Natural killer cell (primary cell): ENCODE results near the gene ADGB. TPM values are rescaled to one million over a fixed set of nuclear protein-coding genes. Genes with fewer than 3 reads are reported as not detected.
A peak's percentile ranks its signal among the peaks of the same experiment; 100 is the strongest.

Source experiments
- ATAC-seq, 3 donors: fragments of 150-1000 bp in 2 of 3; fragments of 200-7000 bp in 1 of 3; cut with Tn5 transposase; 1 replicate in 1 of 3; 2 replicates in 2 of 3; pipeline ENCODE4 v1.10.0; 2021; ENCODE audit warnings: mild to moderate bottlenecking in 2 of 3, moderate library complexity in 2 of 3
- DNase-seq, 2 donors: peaks; one replicate each; pipeline versions ENCODE4 v3.0.0 to v3.0.0-alpha.2; 2013 to 2021; ENCODE audit warnings: mixed read lengths in 1 of 2
- H3K27ac ChIP-seq: one replicate; pipeline ENCODE4 v1.5.1; 2013; ENCODE audit warnings: mild to moderate bottlenecking, low read length
- H3K27me3 ChIP-seq: one replicate; pipeline ENCODE4 v1.6.1; 2013; ENCODE audit warnings: low read length; ENCODE audit not compliant: control insufficient read depth, insufficient read depth
- H3K36me3 ChIP-seq: one replicate; pipeline ENCODE4 v1.6.1; 2013; ENCODE audit warnings: low read length; ENCODE audit not compliant: control insufficient read depth, insufficient read depth
- H3K4me1 ChIP-seq: one replicate; pipeline ENCODE4 v1.6.1; 2013; ENCODE audit warnings: low read length; ENCODE audit not compliant: control insufficient read depth, insufficient read depth
- H3K4me3 ChIP-seq: one replicate; pipeline ENCODE4 v1.5.1; 2013; ENCODE audit warnings: low read length
- H3K9me3 ChIP-seq: one replicate; pipeline ENCODE4 v1.6.1; 2013; ENCODE audit warnings: low read length; ENCODE audit not compliant: control insufficient read depth, insufficient read depth
- H3K27ac Mint-ChIP-seq, 2 donors: one replicate each; pipeline ENCODE4 v1.8.0; 2022; ENCODE audit warnings: mild to moderate bottlenecking in 2 of 2, mixed read lengths in 2 of 2, moderate library complexity in 1 of 2
- H3K27me3 Mint-ChIP-seq, 2 donors: one replicate each; pipeline ENCODE4 v1.8.0; 2022; ENCODE audit warnings: low read depth in 2 of 2, mixed read lengths in 2 of 2
- H3K36me3 Mint-ChIP-seq: one replicate; pipeline ENCODE4 v1.8.0; 2022; ENCODE audit warnings: mixed read lengths
- H3K4me1 Mint-ChIP-seq, 2 donors: one replicate each; pipeline ENCODE4 v1.8.0; 2022; ENCODE audit warnings: mixed read lengths in 2 of 2
- H3K4me3 Mint-ChIP-seq: one replicate; pipeline ENCODE4 v1.8.0; 2022; ENCODE audit warnings: mild to moderate bottlenecking, moderate library complexity, mixed read lengths
- H3K9me3 Mint-ChIP-seq, 2 donors: one replicate each; pipeline ENCODE4 v1.8.0; 2022; ENCODE audit warnings: mixed read lengths in 2 of 2
- WGBS: methylation state at CpG from one replicate; pipeline ENCODE4 v1.1.7; 2013; ENCODE audit warnings: missing lambda C conversion rate; ENCODE audit not compliant: insufficient coverage; 5-methylcytosine and 5-hydroxymethylcytosine counted together
- intact Hi-C: fragments of 100-400 bp; cut with micrococcal nuclease; formaldehyde crosslinking; loops from one replicate; pipeline ENCODE4 v1.14.2; 2022
- total RNA-seq, 4 donors: library from RNA; stranded (reverse); fragments of 120-200 nt in 1 of 4; gene quantifications; one replicate each; pipeline versions ENCODE4 v1.2.3 to v1.2.4, GENCODE V29; 2013 to 2022
- TF ChIP-seq, protein P1 (sequence below): fragments of 200-600 bp; IDR thresholded peaks from one replicate; pipeline ENCODE4 v1.8.0; 2022; ENCODE audit warnings: antibody characterized with exemption

Gene ADGB
- total RNA-seq, 3 donors from 2014 or later (not counting 1 experiment from before 2014, with no cell fraction given) = not detected

DNA sequence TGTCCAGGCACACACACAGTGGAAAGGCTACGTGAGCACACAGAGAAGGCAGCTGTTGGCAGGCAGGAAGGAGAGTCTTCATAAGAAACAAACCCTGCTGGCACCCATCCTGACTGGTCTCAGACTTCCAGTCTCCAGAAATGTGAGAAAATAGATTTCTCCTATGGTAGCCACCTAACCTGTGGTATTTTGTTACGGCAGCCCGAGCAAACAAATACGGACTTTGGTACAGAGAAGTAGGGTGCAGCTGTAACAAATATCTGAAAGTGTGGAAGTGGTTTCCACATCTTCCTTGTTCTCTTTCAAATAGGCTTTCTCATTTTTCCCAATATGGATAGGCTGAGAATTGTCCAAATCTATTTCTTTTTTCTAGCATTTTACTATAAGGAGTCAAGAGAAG, 94.6 kb downstream of the ADGB start:
- H3K36me3 ChIP-seq = no peaks in the 10 kb centered on the region
- DNase-seq (no peak), ATAC-seq (no peak)
- Mint-ChIP-seq H3K36me3 (no peaks in the 10 kb centered on the region), H3K9me3 (no peaks in the 10 kb centered on the region), H3K27me3 (no peaks in the 10 kb centered on the region), H3K4me3 (no peak overlapping the region), H3K27ac (no peak overlapping the region), H3K4me1 (no peaks in the 10 kb centered on the region)
- no peaks in the 10 kb centered on the region for H3K9me3 ChIP-seq
- TF ChIP-seq, protein P1, sequence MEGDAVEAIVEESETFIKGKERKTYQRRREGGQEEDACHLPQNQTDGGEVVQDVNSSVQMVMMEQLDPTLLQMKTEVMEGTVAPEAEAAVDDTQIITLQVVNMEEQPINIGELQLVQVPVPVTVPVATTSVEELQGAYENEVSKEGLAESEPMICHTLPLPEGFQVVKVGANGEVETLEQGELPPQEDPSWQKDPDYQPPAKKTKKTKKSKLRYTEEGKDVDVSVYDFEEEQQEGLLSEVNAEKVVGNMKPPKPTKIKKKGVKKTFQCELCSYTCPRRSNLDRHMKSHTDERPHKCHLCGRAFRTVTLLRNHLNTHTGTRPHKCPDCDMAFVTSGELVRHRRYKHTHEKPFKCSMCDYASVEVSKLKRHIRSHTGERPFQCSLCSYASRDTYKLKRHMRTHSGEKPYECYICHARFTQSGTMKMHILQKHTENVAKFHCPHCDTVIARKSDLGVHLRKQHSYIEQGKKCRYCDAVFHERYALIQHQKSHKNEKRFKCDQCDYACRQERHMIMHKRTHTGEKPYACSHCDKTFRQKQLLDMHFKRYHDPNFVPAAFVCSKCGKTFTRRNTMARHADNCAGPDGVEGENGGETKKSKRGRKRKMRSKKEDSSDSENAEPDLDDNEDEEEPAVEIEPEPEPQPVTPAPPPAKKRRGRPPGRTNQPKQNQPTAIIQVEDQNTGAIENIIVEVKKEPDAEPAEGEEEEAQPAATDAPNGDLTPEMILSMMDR = no peak
- no peak overlapping the region for H3K4me3 ChIP-seq
- intact Hi-C loops = no loop called here
- 87% methylated on average over 3 of the region's 4 CpGs for WGBS
- no peak overlapping the region for H3K27ac ChIP-seq
- H3K27me3 ChIP-seq = no peaks in the 10 kb centered on the region
- H3K4me1 ChIP-seq = no peaks in the 10 kb centered on the region

DNA sequence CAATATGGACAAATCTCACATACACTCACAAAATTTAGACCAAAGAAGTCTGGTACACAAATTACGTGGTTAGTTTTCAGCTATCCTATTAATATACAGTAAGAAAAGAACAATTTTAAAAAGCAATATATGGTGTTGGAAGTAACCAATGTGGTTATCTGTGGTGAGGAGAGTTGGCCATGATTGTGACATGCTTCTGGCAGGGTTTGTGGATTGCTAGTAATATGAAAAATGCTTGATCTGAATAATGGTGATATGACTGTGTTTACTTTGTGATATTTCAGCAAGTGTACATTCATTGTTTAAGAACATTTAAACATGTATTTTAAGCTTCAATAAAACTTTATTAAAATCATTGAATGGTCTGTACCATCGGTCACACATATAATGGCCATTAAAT, 99.1 kb downstream of the ADGB start:
- H3K36me3 ChIP-seq = no peaks in the 10 kb centered on the region
- intact Hi-C loops = no loop called here
- no CpG with 5 or more reads among the region's 2 CpGs for WGBS
- no peaks in the 10 kb centered on the region for H3K36me3 Mint-ChIP-seq
- no peaks in the 10 kb centered on the region for H3K9me3 Mint-ChIP-seq
- no peaks in the 10 kb centered on the region for H3K4me1 Mint-ChIP-seq
- H3K4me3 Mint-ChIP-seq = no peak overlapping the region
- ATAC-seq (no peak), DNase-seq (no peak)
- no peaks in the 10 kb centered on the region for H3K4me1 ChIP-seq
- H3K27me3 ChIP-seq = no peaks in the 10 kb centered on the region
- TF ChIP-seq, protein P1 = no peak
- H3K27me3 Mint-ChIP-seq = no peaks in the 10 kb centered on the region
- H3K27ac Mint-ChIP-seq = no peak overlapping the region
- no peak overlapping the region for H3K4me3 ChIP-seq
- no peak overlapping the region for H3K27ac ChIP-seq
- H3K9me3 ChIP-seq = no peaks in the 10 kb centered on the region

DNA sequence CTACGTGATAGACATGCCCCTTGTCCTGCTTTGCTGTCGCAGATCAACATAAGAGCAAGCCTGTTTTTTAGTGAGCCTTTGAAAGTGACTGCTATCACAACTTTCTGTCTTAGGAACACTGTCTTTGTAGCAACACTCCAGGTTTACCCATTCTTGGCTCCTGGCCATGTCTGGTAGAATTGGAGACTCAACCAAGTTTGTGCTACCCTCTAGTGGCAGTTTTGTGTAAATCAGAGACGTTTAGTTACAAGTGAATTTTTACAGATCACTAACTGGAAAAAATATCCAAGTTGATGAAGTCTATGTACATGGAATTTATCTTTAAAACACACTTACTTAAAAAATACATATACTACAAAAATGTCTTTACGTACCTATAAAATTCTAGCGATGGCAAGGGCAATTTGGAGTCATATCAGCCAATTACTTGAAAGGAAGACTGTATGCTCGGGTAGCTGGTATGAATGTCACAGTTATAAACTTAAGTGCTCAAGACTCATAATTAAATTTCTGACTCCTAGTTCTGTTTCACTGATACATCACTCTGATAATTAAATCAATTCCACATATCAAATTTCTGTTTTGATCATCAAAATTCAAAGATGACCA, 101.4 kb downstream of the ADGB start:
- Mint-ChIP-seq H3K9me3 (peaks cover 0 to 2% of the 10 kb centered on the region in 2 donors), H3K36me3 (no peaks in the 10 kb centered on the region), H3K27me3 (no peaks in the 10 kb centered on the region), H3K4me3 (no peak overlapping the region), H3K27ac (no peak overlapping the region), H3K4me1 (no peaks in the 10 kb centered on the region)
- 50% methylated on average over 4 of the region's 6 CpGs for WGBS
- Histone ChIP-seq H3K36me3 (no peaks in the 10 kb centered on the region), H3K27me3 (no peaks in the 10 kb centered on the region), H3K4me3 (no peak overlapping the region), H3K9me3 (no peaks in the 10 kb centered on the region), H3K4me1 (no peaks in the 10 kb centered on the region), H3K27ac (no peak overlapping the region)
- TF ChIP-seq, protein P1 = peak; percentile 37
- peak in 1 of 2 donors; percentile 68 for DNase-seq
- intact Hi-C loops = loop anchor here (10.0 kb wide), 1 partner anchor 775 kb away; no protein-coding TSS in a partner anchor
- no peak for ATAC-seq

DNA sequence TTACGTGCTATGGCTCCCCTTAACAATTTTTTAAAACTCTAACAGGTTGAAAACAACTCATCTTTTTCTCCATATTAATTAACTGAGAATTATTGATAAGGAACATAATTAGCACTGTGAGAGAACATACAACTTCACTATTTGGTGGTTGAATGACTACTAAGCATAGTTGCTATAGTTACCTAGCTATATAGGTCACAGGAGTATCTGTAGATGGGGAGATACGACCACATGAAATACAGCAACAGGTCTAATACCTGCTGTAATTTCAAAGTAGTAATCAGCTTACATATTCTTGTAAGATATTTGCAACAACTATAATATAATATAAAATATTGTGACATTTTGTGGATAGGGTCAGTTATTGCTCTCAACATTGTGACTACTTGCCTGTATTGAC, 102.9 kb downstream of the ADGB start:
- TF ChIP-seq, protein P1 = no peak
- no peaks in the 10 kb centered on the region for H3K4me1 Mint-ChIP-seq
- Histone ChIP-seq H3K27me3 (no peaks in the 10 kb centered on the region), H3K4me1 (no peaks in the 10 kb centered on the region), H3K27ac (no peak overlapping the region), H3K9me3 (no peaks in the 10 kb centered on the region), H3K4me3 (no peak overlapping the region), H3K36me3 (no peaks in the 10 kb centered on the region)
- ATAC-seq (no peak), DNase-seq (no peak)
- H3K27me3 Mint-ChIP-seq = no peaks in the 10 kb centered on the region
- 89% methylated on average over 1 of the region's 2 CpGs for WGBS
- H3K9me3 Mint-ChIP-seq = peaks cover 0 to 2% of the 10 kb centered on the region in 2 donors
- no peaks in the 10 kb centered on the region for H3K36me3 Mint-ChIP-seq
- no peak overlapping the region for H3K27ac Mint-ChIP-seq
- H3K4me3 Mint-ChIP-seq = no peak overlapping the region
- intact Hi-C loops = loop anchor here (10.0 kb wide), 1 partner anchor 777 kb away; no protein-coding TSS in a partner anchor
